ENCODE data around the gene HAL.
A peak's percentile ranks its signal among the peaks of the same experiment; 100 is the strongest.

HAL gene

DNA sequence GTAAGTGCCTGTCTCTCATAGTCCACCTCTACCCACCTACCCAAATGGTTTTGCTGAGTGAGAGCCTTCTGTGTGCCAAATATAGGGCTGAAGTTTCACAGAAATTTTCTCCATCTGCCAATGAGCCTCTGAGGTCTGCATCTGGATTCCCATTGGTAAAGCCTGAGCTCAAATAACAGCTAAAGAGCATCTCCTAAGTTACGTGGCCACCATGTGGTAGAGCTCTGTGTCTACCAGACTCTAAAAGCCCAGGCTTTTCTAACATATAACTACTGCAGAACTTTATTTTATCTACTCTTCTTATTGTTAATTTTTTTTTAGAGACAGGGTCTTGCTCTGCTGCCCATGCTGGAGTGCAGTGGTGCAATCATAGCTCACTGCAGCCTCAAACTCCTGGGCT is 37.0 kb downstream of the HAL start:
- no peak overlapping the region for H3K27ac ChIP-seq
- TF ChIP-seq, protein P1, sequence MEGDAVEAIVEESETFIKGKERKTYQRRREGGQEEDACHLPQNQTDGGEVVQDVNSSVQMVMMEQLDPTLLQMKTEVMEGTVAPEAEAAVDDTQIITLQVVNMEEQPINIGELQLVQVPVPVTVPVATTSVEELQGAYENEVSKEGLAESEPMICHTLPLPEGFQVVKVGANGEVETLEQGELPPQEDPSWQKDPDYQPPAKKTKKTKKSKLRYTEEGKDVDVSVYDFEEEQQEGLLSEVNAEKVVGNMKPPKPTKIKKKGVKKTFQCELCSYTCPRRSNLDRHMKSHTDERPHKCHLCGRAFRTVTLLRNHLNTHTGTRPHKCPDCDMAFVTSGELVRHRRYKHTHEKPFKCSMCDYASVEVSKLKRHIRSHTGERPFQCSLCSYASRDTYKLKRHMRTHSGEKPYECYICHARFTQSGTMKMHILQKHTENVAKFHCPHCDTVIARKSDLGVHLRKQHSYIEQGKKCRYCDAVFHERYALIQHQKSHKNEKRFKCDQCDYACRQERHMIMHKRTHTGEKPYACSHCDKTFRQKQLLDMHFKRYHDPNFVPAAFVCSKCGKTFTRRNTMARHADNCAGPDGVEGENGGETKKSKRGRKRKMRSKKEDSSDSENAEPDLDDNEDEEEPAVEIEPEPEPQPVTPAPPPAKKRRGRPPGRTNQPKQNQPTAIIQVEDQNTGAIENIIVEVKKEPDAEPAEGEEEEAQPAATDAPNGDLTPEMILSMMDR (conservative IDR thresholded peaks at IDR 0.05) = peak; percentile 74

GRCh38 chr12:95956557-95957145 is 39.5 kb downstream of the HAL start:
- TF ChIP-seq, protein P1 (conservative IDR thresholded peaks at IDR 0.05) = no peak
- H3K27ac ChIP-seq = no peak overlapping the region

- H3K27ac ChIP-seq = no peak overlapping the region
- TF ChIP-seq, protein P1 (conservative IDR thresholded peaks at IDR 0.05) = no peak
These were observed 40.5 kb downstream of the HAL start for GRCh38 chr12:95955549-95956159.

GRCh38 chr12:95953000-95953399 is 43.1 kb downstream of the HAL start:
- no peak overlapping the region for H3K27ac ChIP-seq
- TF ChIP-seq, protein P1 (conservative IDR thresholded peaks at IDR 0.05) = no peak

GRCh38 chr12:95951515-95951914 is 44.6 kb downstream of the HAL start:
- H3K27ac ChIP-seq = peak overlapping the region; percentile 44
- TF ChIP-seq, protein P1 (conservative IDR thresholded peaks at IDR 0.05) = no peak

DNA sequence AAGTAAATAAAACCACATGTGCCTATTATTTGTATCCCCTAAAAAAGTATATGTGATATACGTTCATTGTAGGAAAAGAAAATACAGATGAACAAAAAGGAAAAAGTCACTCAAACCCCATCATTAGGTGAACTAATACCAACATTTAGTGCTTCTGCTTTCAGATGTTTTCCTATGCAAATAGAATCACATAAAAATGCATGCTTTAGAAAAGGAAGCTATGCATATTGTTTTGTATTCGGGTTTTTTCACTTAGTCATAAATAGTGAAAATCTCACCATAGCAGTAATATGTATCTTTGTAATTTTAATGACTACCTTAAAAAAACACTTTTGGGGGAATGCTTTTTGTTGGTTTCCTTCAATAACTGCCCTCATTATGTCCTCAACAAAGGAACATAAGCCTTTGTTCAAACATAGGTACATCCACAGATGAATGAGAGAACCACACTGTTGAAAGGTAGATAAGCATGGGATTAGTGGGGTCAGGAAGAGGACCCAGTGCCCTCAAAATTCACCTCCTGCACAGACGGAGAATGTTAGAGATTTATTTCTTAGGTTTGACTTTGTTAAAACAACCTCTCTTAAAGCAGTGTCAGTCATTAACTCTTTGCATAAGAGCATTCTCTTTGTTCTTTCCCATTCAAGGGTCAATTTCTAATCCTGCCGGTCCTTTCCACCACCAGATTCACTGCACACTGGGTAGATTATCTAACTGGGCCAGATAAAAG is 46.5 kb downstream of the HAL start:
- TF ChIP-seq, protein P1 (conservative IDR thresholded peaks at IDR 0.05) = no peak
- no peak overlapping the region for H3K27ac ChIP-seq

DNA sequence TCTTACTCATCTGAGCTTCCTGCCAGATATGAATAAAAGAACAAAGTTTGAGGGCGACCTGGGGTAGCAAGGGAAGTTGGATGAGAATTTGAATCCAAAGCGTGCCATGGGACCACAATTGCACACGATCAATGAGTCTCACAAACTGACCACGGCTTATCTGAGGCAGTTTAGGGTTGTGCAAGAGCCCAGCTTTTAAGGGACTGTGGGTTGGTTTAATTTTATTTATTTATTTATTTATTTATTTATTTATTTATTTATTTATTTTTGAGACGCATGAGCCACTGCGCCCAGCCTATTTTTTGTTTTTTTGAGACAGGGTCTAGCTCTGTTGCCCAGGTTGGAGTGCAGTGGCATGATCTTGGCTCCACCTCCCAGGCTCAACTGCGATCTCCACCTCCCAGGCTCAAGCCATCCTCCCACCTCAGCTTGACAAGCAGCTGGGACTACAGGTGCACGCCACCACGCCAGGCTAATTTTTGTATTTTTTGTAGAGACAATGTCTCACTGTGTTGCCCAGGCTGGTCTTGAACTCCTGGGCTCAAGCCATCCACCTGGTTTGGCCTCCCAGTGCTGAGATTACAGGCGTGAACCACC is 51.9 kb downstream of the HAL start:
- TF ChIP-seq, protein P1 (conservative IDR thresholded peaks at IDR 0.05) = no peak
- H3K27ac ChIP-seq = no peak overlapping the region
